HG02798 (cell line): Measurements from ENCODE around the gene ATG9B.
"Not testable (repeated sequence)": the region's sequence is repeated elsewhere in the genome, so short reads cannot be mapped to it uniquely, and the experiment has no call there.

Experiments used
- ATAC-seq: cut with Tn5 transposase; IDR thresholded peaks from one replicate; pipeline ENCODE4 v1.9.1; 2021; ENCODE audit warnings: mild to moderate bottlenecking; ENCODE audit not compliant: unreplicated experiment, poor library complexity

Gene ATG9B

DNA sequence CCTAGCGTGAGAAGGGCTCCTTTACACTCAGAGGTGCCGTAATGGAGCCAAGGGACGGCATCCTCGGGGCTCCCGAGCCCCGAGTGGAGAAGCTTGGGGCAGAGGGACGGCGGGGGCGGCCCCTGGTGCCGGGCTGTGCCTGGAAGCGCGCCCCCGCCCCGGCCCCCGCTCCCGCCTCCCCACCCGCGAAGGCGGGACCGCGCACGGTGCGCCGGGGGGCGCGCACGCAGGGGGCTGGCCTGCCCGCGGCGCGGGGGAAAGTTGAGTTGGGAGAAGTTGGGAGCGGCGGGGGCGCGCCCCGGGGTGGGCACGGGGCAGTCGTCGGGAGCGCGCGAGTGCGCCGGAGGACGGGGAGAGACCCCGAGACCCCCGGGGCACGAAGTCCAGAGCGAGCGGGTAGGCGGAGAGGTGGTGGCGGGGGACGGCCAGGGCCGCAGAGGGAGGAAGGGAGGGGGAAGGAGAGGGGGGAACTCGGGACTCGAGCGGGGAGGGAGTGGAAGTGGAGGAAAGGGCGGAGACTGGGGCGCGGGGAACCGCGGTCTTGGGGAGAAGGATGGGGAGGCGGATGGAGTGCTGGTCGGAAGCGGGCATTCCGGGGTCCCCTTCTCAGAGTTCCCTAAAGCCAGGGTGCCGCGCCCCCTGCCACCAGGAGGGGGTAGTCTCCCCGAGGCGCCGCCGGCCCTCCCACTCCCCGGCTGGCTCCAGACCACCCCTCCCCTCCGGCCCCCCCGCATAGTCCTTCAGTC lies 35.2 kb upstream of the ATG9B start, which contains the start of gene SLC4A2:
Gene SLC4A2 (plus strand): TSS at position 223 of the 746 bp plus-strand sequence. CDS start 2,399 bp downstream, outside the sequence.
- ATAC-seq = peak; percentile 33

DNA sequence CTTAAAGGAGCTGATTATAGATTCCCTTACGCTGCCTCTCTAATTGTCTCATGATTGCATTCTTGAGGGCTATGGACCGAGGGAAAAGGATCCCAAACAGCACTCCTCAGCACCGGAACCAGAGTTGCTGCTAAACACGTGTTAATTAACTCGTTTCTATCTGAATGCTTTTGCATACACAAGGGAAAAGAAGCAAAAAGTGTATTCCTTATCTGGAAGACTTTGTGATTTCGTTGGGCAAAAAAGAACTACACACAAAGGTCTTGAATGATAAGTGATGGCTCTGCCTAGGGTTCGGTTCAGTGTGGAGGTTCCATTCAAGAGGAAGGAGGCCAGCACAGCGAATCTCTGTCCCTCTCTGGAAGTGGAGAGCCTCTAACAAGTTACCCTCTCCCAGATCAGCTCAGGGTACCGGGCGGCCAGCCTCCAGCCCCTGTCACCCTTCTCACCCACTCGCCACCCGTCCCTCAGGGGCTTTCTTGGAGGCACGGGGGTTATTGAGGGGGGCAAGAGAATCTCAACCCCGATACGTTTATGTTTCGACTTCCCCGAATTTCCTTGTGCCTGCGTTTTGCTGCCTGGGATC lies 34.6 kb upstream of the ATG9B start:
- ATAC-seq = no peak

DNA sequence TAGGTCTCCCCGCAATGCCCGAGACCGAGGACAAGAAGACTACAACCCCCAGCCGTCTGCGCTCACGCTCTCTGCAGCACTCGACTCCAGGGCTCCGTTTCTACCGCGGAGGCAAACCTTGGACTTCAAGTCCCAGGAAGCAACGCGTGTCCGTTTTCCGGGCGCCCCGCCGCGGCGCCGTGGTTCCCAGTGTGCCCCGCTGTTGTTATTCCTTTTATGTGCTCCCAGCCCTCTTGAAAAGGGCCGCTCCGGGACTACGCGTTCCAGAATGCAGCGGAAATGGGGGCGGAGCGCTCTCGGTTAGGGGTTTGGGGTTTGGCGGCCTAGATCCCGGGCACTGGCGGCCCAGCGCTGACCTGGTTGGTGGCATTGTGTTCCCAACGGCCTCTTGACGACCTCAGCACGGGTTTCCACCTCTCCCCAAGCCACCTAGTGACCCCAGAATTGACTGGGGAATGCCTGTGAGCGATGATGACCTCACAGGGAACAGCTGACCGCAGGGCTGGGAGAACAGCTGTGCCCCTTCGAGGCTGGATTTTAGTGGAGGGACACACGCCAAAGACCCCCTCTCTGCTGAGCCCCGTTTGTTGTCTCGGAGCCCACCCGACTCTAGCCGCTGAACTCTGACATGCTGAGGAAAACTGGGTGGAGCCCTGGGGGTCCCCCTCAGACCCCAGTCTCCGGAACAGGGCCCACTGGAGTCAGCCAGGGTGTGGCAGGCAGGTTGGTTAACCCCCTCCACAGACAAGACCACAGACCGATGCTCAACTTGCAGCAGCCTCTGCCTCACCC lies 33.9 kb upstream of the ATG9B start:
- peak; percentile 91 for ATAC-seq

DNA sequence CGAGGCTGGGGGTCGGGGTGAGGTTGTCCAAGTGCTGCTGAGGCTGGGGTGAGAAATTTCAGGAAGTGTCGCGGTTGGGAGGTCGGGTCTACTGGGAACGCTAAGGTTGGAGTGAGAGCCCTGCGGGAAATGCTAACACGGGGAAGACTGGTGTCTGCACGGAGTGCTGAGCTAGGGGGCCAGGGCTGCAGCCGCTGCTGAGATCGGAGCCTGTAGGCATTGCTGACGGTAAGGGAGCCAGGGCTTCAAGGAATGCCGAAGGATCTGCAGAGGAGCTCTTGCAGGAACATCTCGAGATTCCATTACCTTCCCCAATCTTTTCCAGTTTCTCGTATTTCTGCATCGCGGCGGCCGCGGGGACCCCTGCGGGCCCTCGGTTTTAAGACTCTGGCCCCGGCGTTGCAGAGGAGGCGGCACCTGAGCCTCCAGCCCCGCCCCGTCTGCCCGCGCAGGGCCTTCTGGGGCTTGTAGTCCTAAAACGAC lies 33.3 kb upstream of the ATG9B start, which contains the start of gene CDK5:
Gene CDK5 (minus strand): TSS at position 392 of the 483 bp plus-strand sequence. CDS start 49 bp downstream, at position 343.
- ATAC-seq = peak; percentile 9

DNA sequence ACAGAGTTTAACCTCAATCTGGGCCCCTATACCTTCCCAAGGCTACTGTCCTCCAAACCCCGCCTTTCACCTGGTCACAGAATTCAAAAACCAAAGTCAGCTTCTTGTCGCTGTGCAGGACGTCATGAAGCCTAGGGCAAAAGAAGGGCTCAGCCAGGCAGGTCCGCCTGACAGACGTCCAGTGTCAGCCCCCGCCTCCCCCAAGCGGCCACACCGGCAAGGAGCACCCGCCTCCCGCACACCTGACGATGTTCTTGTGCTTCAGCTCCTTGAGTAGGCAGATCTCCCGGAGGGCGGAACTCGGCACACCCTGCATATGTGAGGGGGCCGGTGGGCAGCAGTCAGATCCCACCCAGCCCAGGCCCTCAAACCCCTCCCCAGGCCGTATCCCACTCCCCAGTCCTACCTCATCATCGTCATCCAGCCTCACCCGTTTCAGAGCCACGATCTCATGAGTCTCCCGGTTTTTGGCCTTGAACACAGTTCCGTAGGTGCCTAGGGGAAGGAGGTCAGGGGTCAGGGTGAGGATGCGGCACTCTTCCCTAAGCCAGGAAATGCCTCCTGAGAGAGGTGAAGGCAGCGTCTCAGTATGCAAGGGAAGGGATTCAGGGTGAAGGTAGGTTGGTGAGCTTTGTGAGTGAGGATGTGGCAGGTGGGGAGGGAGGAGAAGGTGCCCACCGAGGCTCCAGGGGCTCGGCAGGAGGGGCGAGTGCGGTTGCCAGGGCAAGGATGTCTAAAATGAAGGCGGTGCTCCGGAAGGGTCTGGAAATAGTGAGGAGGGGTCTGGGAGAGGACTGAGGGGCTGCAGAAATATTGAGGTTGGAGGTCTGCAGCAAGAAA lies 32.6 kb upstream of the ATG9B start:
- ATAC-seq = no peak

DNA sequence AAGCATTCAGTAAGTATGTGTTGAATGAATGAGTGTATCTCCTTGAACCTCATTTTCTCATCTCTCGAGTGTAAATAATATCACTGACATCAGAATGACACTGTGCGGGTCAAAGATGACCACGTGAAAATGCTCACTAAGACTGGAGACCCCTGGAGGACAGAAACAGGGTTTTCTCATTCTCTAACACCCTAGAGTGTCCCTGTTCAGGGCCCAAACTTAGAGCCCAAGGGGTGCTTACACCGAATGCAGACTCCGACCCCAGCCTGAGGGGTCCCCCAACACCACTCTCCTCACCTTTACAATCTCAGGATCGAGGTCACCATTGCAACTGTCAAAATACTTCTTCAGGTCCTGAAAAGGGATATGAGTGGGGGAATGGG lies 32.0 kb upstream of the ATG9B start:
- no peak for ATAC-seq

DNA sequence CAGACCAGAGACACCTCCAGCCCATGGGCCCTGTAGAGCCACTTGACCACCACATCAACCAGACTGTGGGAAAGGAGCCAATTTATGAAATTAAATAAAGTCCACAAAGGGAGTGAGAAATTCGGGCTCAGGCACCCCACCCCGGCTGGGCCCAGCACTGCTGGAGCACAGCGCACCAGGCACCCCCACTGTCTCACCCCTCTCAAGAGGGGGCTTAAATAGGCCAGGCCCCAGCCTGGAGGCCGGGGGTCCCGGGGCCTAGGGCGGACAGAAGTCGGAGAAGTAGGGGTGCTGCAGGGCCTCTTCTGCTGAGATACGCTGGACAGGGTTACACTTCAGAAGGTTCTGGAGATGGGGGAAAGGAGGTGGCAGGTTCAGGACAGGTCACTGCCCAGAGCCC lies 29.5 kb upstream of the ATG9B start:
- no peak for ATAC-seq

DNA sequence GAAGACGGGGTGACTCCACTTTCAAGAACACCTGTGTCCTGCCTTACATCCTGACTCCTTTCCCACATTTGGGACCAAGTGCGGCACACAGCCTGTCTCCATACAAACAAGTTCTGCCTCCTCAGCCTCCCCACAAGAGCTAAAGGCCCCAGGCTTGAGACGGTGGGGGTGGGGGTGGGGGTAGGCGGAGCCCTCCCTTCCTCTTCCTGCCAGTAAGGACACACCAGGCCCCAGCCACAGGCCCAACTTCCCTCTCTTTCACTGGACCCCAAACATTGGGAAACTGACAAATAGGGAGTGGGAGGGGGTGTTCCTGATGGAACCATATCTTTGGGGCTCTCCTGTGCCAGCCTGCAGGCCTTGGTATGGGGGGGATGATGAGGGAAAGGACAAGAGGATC lies 28.8 kb upstream of the ATG9B start:
- no peak for ATAC-seq

DNA sequence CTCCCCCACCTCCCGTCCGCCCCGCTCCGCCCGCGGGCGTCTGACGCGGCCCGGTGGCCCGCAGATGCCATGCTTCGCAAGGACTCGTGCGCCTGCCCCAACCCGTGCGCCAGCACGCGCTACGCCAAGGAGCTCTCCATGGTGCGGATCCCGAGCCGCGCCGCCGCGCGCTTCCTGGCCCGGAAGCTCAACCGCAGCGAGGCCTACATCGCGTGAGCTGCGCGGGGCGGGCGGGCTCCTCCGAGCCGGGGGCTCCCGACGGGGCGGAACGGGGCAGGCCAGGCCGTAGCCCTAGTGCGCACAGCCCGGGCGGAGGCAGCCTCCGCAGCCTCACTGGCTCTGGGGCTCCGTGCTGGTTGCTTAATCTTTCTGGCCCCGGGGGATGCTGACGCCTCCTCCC lies 26.8 kb upstream of the ATG9B start:
- no peak for ATAC-seq

DNA sequence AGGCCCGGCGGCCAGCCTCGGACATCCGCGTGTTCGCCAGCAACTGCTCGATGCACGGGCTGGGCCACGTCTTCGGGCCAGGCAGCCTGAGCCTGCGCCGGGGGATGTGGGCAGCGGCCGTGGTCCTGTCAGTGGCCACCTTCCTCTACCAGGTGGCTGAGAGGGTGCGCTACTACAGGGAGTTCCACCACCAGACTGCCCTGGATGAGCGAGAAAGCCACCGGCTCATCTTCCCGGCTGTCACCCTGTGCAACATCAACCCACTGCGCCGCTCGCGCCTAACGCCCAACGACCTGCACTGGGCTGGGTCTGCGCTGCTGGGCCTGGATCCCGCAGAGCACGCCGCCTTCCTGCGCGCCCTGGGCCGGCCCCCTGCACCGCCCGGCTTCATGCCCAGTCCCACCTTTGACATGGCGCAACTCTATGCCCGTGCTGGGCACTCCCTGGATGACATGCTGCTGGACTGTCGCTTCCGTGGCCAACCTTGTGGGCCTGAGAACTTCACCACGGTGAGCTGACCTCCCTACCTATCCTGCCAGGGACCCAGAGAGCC lies 24.7 kb upstream of the ATG9B start:
- ATAC-seq = no peak

DNA sequence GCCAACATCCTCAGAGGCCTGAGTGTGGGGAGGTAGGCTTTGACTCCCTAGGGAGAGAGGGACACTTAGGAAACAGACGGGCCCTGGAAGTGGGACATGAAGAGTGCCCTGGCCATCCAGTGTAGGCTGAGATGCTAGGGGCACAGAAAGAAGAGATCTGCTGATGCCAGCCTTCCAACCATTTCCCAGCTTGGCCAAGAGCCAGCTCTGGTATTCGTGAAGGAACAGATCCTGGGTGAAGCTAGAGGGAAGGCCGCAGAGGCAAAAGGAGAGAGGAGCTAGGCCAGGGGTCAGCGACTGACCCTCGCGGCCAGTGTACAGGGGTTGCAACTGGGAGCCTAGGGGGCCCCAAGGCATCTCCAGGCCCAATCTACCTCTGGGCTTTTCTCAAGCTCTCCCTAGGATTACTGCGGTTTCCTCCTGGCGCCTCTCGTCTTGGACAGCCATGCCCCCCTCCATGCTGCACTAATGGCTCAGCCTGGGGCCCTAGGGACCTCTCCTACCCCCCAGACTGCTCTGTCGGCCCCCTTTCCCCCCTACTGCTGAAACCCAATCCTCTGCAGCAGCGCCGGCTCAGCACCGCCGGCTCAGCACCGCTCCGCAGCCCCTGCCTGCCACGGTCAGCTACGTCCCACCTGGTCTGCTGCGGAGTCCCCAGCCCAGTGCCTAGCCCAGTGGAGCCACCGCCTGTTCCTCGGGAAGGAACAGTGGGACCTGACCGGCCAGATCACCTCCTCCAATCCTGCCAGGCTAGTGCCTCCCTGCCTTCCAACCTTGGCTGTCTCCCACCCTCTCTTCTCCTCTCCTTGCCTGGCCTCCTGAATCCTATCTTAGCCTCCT lies 23.9 kb upstream of the ATG9B start, which contains the start of gene ASIC3:
Gene ASIC3 (plus strand): TSS at position 556 of the 840 bp plus-strand sequence. CDS start 355 bp downstream, outside the sequence.
- no peak for ATAC-seq

DNA sequence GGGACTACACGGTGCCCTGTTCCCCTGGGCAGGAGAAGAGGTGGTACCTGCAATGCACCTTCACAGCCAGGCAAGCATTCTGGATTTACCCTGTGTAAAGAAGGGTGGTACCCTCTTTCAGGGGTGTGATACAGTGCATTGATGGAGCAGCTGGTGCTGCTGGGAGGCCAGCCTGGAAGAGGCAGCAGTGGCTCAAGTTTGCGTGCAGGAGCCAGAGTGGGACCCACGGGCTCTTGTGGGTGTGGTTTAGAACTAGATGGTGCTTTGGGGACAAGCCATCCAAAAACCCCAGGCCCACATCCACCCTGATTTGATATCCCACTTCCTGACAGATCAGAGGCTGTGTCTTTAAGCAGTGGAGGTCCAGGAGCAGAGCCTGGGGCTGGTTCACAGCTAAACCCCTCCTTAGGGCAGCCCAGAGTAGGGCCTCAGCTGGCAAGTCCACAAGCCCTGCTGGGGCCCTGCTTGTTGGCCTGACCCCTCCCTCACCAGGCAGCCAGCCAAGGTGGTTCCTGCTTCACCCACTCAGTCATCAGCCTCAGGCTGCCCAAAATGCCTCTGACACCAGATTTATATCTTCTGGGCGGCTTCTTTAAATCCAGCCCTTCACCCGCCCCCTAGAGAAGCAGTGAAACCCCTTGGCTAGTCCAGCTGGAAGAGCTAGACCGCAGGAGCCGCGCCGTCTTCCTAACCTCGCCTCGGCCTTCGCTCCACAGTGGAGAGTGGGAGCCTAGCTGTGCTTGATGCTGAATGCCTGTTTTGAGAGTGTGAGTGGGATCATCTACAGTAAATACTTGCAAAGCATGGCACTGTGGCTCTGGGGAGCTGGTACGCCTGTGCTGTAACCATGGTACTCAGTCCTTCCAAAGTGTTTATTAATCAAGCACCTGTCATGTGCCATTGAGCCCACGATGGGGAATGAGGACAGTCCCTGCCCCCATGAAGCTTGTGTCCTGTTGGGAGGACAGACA lies 22.6 kb upstream of the ATG9B start:
- ATAC-seq = no peak

DNA sequence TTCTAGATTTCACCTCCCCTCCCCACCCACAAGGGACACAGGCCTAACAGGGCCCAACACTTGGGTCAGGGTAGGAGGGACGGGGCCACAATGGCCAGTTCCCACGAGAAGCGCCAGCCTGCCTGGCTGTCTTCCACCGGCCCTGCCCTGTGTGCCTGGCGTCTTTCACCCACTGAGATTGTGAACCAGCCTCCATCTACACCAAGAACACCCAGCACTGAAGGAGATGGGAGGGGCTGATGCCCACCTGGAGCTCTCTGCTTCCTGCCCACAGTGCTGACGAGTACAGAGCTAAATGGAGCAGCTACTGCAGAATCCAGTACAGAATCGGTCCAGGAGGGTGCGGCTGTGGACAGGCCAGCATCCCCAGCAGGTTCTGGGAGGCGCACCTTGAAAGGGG lies 21.7 kb upstream of the ATG9B start:
- ATAC-seq = no peak

DNA sequence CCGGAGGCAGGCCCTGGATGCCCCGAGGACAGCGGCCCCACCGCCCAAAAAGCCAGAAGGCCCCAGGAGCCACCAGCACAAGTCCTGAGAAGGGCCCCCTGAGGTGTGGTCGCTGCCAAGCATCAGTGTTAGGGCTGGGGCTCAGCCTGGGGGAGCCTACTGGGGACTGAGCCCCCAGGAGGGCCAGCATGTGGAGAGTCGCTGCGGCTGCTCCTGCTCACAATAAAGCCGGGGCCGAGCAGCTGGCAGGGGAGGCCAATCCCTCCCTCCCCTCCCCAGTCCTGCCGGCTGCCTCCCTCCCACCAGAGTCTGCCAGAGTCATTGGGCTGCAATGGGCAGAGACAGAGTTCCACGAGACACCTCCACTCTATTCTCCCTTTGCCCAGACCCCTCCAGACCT lies 21.0 kb upstream of the ATG9B start:
- ATAC-seq = no peak

DNA sequence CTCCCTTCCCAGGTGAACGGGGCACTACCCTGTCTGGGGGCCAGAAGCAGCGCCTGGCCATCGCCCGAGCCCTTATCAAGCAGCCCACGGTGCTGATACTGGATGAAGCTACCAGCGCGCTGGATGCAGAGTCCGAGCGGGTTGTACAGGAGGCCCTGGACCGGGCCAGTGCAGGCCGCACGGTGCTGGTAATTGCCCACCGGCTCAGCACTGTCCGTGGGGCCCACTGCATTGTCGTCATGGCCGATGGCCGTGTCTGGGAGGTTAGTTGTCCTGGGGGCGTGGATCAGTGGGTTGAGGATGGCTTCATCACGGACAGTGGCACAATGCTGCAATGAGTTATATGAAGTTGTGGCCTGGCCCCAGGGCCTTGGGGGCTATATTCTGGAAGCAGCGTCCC lies 19.7 kb upstream of the ATG9B start:
- ATAC-seq = no peak

DNA sequence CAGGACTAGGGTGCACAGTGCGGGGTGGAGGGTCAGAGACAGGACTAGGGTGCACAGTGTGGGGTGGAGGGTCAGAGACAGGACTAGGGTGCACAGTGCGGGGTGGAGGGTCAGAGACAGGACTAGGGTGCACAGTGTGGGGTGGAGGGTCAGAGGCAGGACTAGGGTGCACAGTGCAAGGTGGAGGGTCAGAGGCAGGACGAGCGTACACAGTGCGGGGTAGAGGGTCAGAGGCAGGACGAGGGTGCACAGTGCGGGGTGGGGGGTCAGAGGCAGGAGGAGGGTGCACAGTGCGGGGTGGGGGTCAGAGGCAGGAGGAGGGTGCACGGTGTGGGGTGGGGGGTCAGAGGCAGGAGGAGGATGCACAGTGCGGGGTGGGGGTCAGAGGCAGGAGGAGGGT lies 19.2 kb upstream of the ATG9B start:
- ATAC-seq = not testable (repeated sequence)

DNA sequence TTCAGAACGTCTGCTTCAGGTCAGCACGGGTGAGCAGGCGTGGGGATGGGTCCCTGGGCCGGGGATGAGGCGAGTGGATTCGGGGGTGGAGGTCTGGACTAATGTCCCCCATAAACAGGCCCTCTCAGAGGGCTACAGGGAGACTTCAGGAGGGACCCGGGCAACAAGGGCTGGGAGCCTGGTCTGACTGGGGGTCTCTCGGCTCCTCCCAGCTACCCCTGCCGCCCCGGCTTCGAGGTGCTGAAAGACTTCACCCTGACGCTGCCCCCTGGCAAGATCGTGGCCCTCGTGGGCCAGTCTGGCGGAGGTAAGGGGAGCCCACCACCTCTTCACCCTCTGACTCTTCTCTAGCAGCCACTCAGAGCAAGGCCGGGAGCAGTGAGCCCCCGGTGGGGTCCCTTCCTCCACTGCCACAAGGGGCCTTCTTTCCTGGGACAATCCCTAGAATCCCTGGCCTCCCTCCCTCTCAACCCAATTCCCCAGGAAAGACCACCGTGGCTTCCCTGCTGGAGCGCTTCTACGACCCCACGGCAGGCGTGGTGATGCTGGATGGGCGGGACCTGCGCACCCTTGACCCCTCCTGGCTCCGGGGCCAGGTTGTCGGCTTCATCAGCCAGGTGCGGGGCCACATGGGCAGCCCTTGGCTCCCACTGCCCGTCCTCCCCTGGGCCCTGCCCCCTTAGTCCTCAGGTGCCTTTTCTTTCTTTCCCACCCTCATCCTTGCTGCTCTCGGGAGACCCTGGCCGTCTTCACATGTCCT lies 16.5 kb upstream of the ATG9B start:
- no peak for ATAC-seq
